ENCODE results near the gene FAM98B. TPM values are rescaled to one million over a fixed set of nuclear protein-coding genes. Genes with fewer than 3 reads are reported as not detected.

The FAM98B gene
- polyA plus RNA-seq, 1 donor (not counting 4 experiments of a cell fraction or from before 2014, with no cell fraction given) = 22.2 TPM

- no peak overlapping the region for H2AFZ ChIP-seq (ENCODE audit: control insufficient read depth, low read length)
- no peaks in the 10 kb centered on the region for H4K20me1 ChIP-seq (ENCODE audit: control insufficient read depth, extremely low read depth, insufficient read depth, low read length)
- no peak for DNase-seq (ENCODE audit: low read depth, low spot score)
- no peaks in the 10 kb centered on the region for H3K4me1 ChIP-seq (ENCODE audit: control insufficient read depth, extremely low read depth, insufficient read depth, low read length)
- no peaks in the 10 kb centered on the region for H3K27me3 ChIP-seq (ENCODE audit: control insufficient read depth, extremely low read depth, insufficient read depth, low read length)
- H3K4me3 ChIP-seq (ENCODE audit: control insufficient read depth in 2 of 3, extremely low read depth in 1 of 3, insufficient read depth in 2 of 3, low read depth in 1 of 3, low read length in 3 of 3) = no peak overlapping the region
- H3K79me2 ChIP-seq (ENCODE audit: control insufficient read depth, insufficient read depth, low read length) = no peaks in the 10 kb centered on the region
- no peaks in the 10 kb centered on the region for H3K9me1 ChIP-seq (ENCODE audit: control insufficient read depth, extremely low read depth, insufficient read depth, low read length)
- FAIRE-seq = no peak
- no peak overlapping the region for H3K9ac ChIP-seq (ENCODE audit: control insufficient read depth, extremely low read depth, insufficient read depth, low read length)
- H3K9me3 ChIP-seq (ENCODE audit: control insufficient read depth, low read depth, low read length) = no peaks in the 10 kb centered on the region
- no peak overlapping the region for H3K27ac ChIP-seq (ENCODE audit: control insufficient read depth, insufficient read depth, low read length)
- no peak overlapping the region for H3K4me2 ChIP-seq (ENCODE audit: control insufficient read depth, extremely low read depth, insufficient read depth, low read depth, low read length)
- H3K36me3 ChIP-seq (ENCODE audit: control insufficient read depth in 2 of 2, extremely low read depth in 1 of 2, insufficient read depth in 2 of 2, low read length in 2 of 2) = peaks cover 0 to 2% of the 10 kb centered on the region in 2 experiments
- TF ChIP-seq EZH2 (IDR thresholded peaks at IDR 0.05; ENCODE audit: low read length) (no peak), CTCF (optimal IDR thresholded peaks at IDR 0.05 in 1 of 3, IDR thresholded peaks at IDR 0.05 in 1 of 3, conservative IDR thresholded peaks at IDR 0.05 in 1 of 3; ENCODE audit: extremely low read depth in 1 of 3, insufficient read depth in 2 of 3, low read length in 3 of 3) (no peak)
- dilution Hi-C loops (cut with MboI; ENCODE audit: extremely low pct_ligation_motif_present, low sequenced_read_pairs) = no loop called here
Measured at GRCh38 chr15:38486936-38487335, 33.0 kb downstream of the FAM98B start.

GRCh38 chr15:38487378-38487777 is 33.5 kb downstream of the FAM98B start:
- FAIRE-seq (no peak), DNase-seq (ENCODE audit: low read depth, low spot score) (no peak)
- Histone ChIP-seq H2AFZ (ENCODE audit: control insufficient read depth, low read length) (no peak overlapping the region), H3K9me1 (ENCODE audit: control insufficient read depth, extremely low read depth, insufficient read depth, low read length) (no peaks in the 10 kb centered on the region), H3K27me3 (ENCODE audit: control insufficient read depth, extremely low read depth, insufficient read depth, low read length) (no peaks in the 10 kb centered on the region), H3K36me3 (ENCODE audit: control insufficient read depth in 2 of 2, extremely low read depth in 1 of 2, insufficient read depth in 2 of 2, low read length in 2 of 2) (peaks cover 0 to 2% of the 10 kb centered on the region in 2 experiments), H3K4me3 (ENCODE audit: control insufficient read depth in 2 of 3, extremely low read depth in 1 of 3, insufficient read depth in 2 of 3, low read depth in 1 of 3, low read length in 3 of 3) (no peak overlapping the region), H3K79me2 (ENCODE audit: control insufficient read depth, insufficient read depth, low read length) (no peaks in the 10 kb centered on the region), H3K9me3 (ENCODE audit: control insufficient read depth, low read depth, low read length) (no peaks in the 10 kb centered on the region), H3K27ac (ENCODE audit: control insufficient read depth, insufficient read depth, low read length) (no peak overlapping the region), H3K9ac (ENCODE audit: control insufficient read depth, extremely low read depth, insufficient read depth, low read length) (no peak overlapping the region), H3K4me1 (ENCODE audit: control insufficient read depth, extremely low read depth, insufficient read depth, low read length) (no peaks in the 10 kb centered on the region), H3K4me2 (ENCODE audit: control insufficient read depth, extremely low read depth, insufficient read depth, low read depth, low read length) (no peak overlapping the region), H4K20me1 (ENCODE audit: control insufficient read depth, extremely low read depth, insufficient read depth, low read length) (no peaks in the 10 kb centered on the region)
- no peak for TF ChIP-seq EZH2 (IDR thresholded peaks at IDR 0.05; ENCODE audit: low read length)
- no peak for TF ChIP-seq CTCF (optimal IDR thresholded peaks at IDR 0.05 in 1 of 3, IDR thresholded peaks at IDR 0.05 in 1 of 3, conservative IDR thresholded peaks at IDR 0.05 in 1 of 3; ENCODE audit: extremely low read depth in 1 of 3, insufficient read depth in 2 of 3, low read length in 3 of 3)
- dilution Hi-C loops (cut with MboI; ENCODE audit: extremely low pct_ligation_motif_present, low sequenced_read_pairs) = no loop called here
